Measurements from ENCODE around the gene POLR1E. TPM values are rescaled to one million over a fixed set of nuclear protein-coding genes. Genes with fewer than 3 reads are reported as not detected.

POLR1E gene
- total and polyA plus RNA-seq, 2 of the 8 experiments (the other 6 are each of a cell fraction or from before 2014, with no cell fraction given) = 16.0 to 40.0 TPM

DNA sequence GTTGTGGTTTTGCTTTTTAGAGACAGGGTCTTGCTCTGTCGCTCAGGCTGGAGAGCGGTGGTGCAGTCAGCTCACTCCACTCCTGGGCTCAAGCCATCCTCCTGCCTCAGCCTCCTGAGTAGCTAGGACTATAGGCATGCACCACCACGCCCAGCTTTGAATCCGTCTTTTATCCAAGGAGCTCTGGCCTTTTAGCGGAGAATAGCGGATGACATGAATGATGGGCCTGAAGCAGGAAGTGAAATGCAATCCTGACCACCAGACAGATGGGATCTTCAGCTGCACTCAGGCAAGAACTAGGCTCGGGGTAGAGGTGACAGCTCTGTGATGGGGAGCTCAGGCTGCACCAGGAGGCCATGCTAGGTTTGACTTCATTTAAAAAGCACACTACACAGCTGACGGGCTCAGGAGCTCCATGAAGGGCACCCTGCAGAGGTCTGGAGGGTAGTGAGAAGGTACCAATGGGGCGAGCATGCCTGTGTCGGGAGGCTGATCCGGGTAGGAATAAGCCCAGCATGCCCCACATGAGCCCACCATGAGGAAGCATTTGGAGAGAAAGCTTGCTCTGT lies 21.9 kb downstream of the POLR1E start (continued):
- no peak for TF ChIP-seq CHD7 (IDR thresholded peaks at IDR 0.05; ENCODE audit: insufficient replicate concordance, low read length)
- no peak for TF ChIP-seq NANOG (IDR thresholded peaks at IDR 0.05; ENCODE audit: insufficient read depth, low read depth, low read length, poor library complexity, severe bottlenecking)
- TF ChIP-seq EZH2 (IDR thresholded peaks at IDR 0.05; ENCODE audit: low read depth, low read length, severe bottlenecking) = no peak
- TF ChIP-seq, protein P1, sequence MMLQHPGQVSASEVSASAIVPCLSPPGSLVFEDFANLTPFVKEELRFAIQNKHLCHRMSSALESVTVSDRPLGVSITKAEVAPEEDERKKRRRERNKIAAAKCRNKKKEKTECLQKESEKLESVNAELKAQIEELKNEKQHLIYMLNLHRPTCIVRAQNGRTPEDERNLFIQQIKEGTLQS (IDR thresholded peaks at IDR 0.05; ENCODE audit: insufficient read depth, low read depth, low read length) = no peak
- no peak for TF ChIP-seq ZNF274 (IDR thresholded peaks at IDR 0.05; ENCODE audit: borderline replicate concordance, extremely low read depth, low read length)
- no peak for TF ChIP-seq SP4 (IDR thresholded peaks at IDR 0.05; ENCODE audit: low read length)
- TF ChIP-seq SRF (IDR thresholded peaks at IDR 0.05; ENCODE audit: low read depth, low read length) = no peak

All from H1 (cell line).